Tibial artery (tissue), 4 donors: ENCODE results near the gene SCAF11.

Source experiments
- DNase-seq, 2 donors: peaks; one replicate each; pipeline ENCODE4 v3.0.0-alpha.2; 2019
- H3K27ac ChIP-seq, 2 donors: fragments of 200-600 bp; sonication (generic) in 1 of 2; 1 replicate in 1 of 2; 2 replicates in 1 of 2; pipeline ENCODE4 v1.5.1; 2018 to 2019; ENCODE audit warnings: mild to moderate bottlenecking in 1 of 2
- H3K27me3 ChIP-seq, 2 donors: fragments of 200-600 bp; sonication (generic) in 1 of 2; one replicate each; pipeline versions ENCODE4 v1.5.1 to v1.6.0; 2016 to 2019
- H3K36me3 ChIP-seq, 3 donors: fragments of 200-600 bp; sonication (generic) in 2 of 3; one replicate each; pipeline ENCODE4 v1.5.1; 2016 to 2019; ENCODE audit warnings: mild to moderate bottlenecking in 2 of 3
- H3K4me1 ChIP-seq, 4 donors: fragments of 200-600 bp; sonication (generic) in 2 of 4; 1 replicate in 3 of 4; 2 replicates in 1 of 4; pipeline ENCODE4 v1.5.1; 2016 to 2019
- H3K4me3 ChIP-seq, 2 donors: fragments of 200-600 bp; sonication (generic) in 1 of 2; 1 replicate in 1 of 2; 2 replicates in 1 of 2; pipeline ENCODE4 v1.5.1; 2018 to 2019; ENCODE audit warnings: mild to moderate bottlenecking in 2 of 2
- H3K9me3 ChIP-seq, 3 donors: fragments of 200-600 bp; sonication (generic) in 1 of 3; one replicate each; pipeline ENCODE4 v1.5.1; 2016 to 2019
- CTCF ChIP-seq, 2 experiments: fragments of 200-600 bp in 1 of 2; fragments of 450-650 bp in 1 of 2; IDR thresholded peaks; one replicate each; pipeline ENCODE4 v1.5.1; 2017 to 2019; ENCODE audit warnings: antibody characterized with exemption in 2 of 2, mild to moderate bottlenecking in 1 of 2, moderate library complexity in 1 of 2
- intact Hi-C: fragments of 100-400 bp; cut with DNase I; formaldehyde crosslinking; loops from one replicate; pipeline ENCODE4 v1.15.0; 2023; ENCODE audit warnings: low total_unique reads

SCAF11 gene

GRCh38 chr12:45893240-45893639, 97.1 kb downstream of the SCAF11 start:
- no peak for TF ChIP-seq CTCF (IDR thresholded peaks at IDR 0.05)
- no peaks in the 10 kb centered on the region for H3K4me1 ChIP-seq
- no peak overlapping the region for H3K4me3 ChIP-seq
- DNase-seq, result no peak
- peaks cover 38 to 64% (median 43%) of the 10 kb centered on the region in 3 donors for H3K36me3 ChIP-seq
- H3K9me3 ChIP-seq, result no peaks in the 10 kb centered on the region
- intact Hi-C loops, result no loop called here
- no peak overlapping the region for H3K27ac ChIP-seq
- no peaks in the 10 kb centered on the region for H3K27me3 ChIP-seq

- H3K4me3 ChIP-seq, result no peak overlapping the region
- intact Hi-C loops, result no loop called here
- H3K27ac ChIP-seq, result no peak overlapping the region
- no peaks in the 10 kb centered on the region for H3K4me1 ChIP-seq
- no peak for DNase-seq
- H3K9me3 ChIP-seq, result no peaks in the 10 kb centered on the region
- no peaks in the 10 kb centered on the region for H3K27me3 ChIP-seq
- peaks cover 34 to 47% (median 42%) of the 10 kb centered on the region in 3 donors for H3K36me3 ChIP-seq
- TF ChIP-seq CTCF (IDR thresholded peaks at IDR 0.05), result no peak
Measured at GRCh38 chr12:45890276-45890675, 100.1 kb downstream of the SCAF11 start.

- no peaks in the 10 kb centered on the region for H3K9me3 ChIP-seq
- no peaks in the 10 kb centered on the region for H3K27me3 ChIP-seq
- H3K27ac ChIP-seq, result no peak overlapping the region
- peaks cover 14 to 25% (median 24%) of the 10 kb centered on the region in 3 donors for H3K36me3 ChIP-seq
- DNase-seq, result no peak
- H3K4me3 ChIP-seq, result no peak overlapping the region
- intact Hi-C loops, result no loop called here
- H3K4me1 ChIP-seq, result no peaks in the 10 kb centered on the region
- no peak for TF ChIP-seq CTCF (IDR thresholded peaks at IDR 0.05)
Measured at GRCh38 chr12:45887544-45887943, 102.8 kb downstream of the SCAF11 start.

- Histone ChIP-seq H3K9me3 (no peaks in the 10 kb centered on the region), H3K27ac (no peak overlapping the region), H3K27me3 (no peaks in the 10 kb centered on the region), H3K36me3 (peaks cover 6 to 22% (median 19%) of the 10 kb centered on the region in 3 donors), H3K4me3 (no peak overlapping the region), H3K4me1 (no peaks in the 10 kb centered on the region)
- no peak for TF ChIP-seq CTCF (IDR thresholded peaks at IDR 0.05)
- DNase-seq, result no peak
- intact Hi-C loops, result no loop called here
Measured at GRCh38 chr12:45886685-45887084, 103.7 kb downstream of the SCAF11 start.

- H3K9me3 ChIP-seq, result no peaks in the 10 kb centered on the region
- DNase-seq, result no peak
- intact Hi-C loops, result no loop called here
- no peak for TF ChIP-seq CTCF (IDR thresholded peaks at IDR 0.05)
- no peaks in the 10 kb centered on the region for H3K27me3 ChIP-seq
- peaks cover 4 to 25% (median 18%) of the 10 kb centered on the region in 3 donors for H3K36me3 ChIP-seq
- H3K4me3 ChIP-seq, result no peak overlapping the region
- peaks cover 0 to 15% (median 1%) of the 10 kb centered on the region in 4 donors for H3K4me1 ChIP-seq
- H3K27ac ChIP-seq, result no peak overlapping the region
Measured at GRCh38 chr12:45883187-45883586, 107.2 kb downstream of the SCAF11 start.

GRCh38 chr12:45880533-45880932, 109.8 kb downstream of the SCAF11 start:
- intact Hi-C loops, result no loop called here
- H3K27ac ChIP-seq, result no peak overlapping the region
- no peaks in the 10 kb centered on the region for H3K9me3 ChIP-seq
- no peak overlapping the region for H3K4me3 ChIP-seq
- DNase-seq, result no peak
- no peak for TF ChIP-seq CTCF (IDR thresholded peaks at IDR 0.05)
- H3K36me3 ChIP-seq, result peaks cover 21 to 36% (median 24%) of the 10 kb centered on the region in 3 donors
- H3K27me3 ChIP-seq, result no peaks in the 10 kb centered on the region
- H3K4me1 ChIP-seq, result peaks cover 0 to 16% (median 1%) of the 10 kb centered on the region in 4 donors
